ENCODE data around the gene ARHGEF28. TPM values are rescaled to one million over a fixed set of nuclear protein-coding genes. Genes with fewer than 3 reads are reported as not detected.

ARHGEF28 gene, protein sequence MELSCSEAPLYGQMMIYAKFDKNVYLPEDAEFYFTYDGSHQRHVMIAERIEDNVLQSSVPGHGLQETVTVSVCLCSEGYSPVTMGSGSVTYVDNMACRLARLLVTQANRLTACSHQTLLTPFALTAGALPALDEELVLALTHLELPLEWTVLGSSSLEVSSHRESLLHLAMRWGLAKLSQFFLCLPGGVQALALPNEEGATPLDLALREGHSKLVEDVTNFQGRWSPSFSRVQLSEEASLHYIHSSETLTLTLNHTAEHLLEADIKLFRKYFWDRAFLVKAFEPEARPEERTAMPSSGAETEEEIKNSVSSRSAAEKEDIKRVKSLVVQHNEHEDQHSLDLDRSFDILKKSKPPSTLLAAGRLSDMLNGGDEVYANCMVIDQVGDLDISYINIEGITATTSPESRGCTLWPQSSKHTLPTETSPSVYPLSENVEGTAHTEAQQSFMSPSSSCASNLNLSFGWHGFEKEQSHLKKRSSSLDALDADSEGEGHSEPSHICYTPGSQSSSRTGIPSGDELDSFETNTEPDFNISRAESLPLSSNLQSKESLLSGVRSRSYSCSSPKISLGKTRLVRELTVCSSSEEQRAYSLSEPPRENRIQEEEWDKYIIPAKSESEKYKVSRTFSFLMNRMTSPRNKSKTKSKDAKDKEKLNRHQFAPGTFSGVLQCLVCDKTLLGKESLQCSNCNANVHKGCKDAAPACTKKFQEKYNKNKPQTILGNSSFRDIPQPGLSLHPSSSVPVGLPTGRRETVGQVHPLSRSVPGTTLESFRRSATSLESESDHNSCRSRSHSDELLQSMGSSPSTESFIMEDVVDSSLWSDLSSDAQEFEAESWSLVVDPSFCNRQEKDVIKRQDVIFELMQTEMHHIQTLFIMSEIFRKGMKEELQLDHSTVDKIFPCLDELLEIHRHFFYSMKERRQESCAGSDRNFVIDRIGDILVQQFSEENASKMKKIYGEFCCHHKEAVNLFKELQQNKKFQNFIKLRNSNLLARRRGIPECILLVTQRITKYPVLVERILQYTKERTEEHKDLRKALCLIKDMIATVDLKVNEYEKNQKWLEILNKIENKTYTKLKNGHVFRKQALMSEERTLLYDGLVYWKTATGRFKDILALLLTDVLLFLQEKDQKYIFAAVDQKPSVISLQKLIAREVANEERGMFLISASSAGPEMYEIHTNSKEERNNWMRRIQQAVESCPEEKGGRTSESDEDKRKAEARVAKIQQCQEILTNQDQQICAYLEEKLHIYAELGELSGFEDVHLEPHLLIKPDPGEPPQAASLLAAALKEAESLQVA (N-terminal part only)
- 10 to 100 TPM; 13.7 to 55.9 (median 47.5) TPM for polyA plus RNA-seq (ENCODE audit: insufficient read length in 4 of 4)

- DNase-seq (ENCODE audit: low read depth in 4 of 4, low spot score in 3 of 4): peak in 2 of 4 donors; percentile 37 to 38
Observed at GRCh38 chr5:73625944-73626811, at the start of gene ARHGEF28. TSS of gene ARHGEF28 (plus strand) at chr5:73626196. CDS start at chr5:73684852, 58,656 bp downstream.

DNA sequence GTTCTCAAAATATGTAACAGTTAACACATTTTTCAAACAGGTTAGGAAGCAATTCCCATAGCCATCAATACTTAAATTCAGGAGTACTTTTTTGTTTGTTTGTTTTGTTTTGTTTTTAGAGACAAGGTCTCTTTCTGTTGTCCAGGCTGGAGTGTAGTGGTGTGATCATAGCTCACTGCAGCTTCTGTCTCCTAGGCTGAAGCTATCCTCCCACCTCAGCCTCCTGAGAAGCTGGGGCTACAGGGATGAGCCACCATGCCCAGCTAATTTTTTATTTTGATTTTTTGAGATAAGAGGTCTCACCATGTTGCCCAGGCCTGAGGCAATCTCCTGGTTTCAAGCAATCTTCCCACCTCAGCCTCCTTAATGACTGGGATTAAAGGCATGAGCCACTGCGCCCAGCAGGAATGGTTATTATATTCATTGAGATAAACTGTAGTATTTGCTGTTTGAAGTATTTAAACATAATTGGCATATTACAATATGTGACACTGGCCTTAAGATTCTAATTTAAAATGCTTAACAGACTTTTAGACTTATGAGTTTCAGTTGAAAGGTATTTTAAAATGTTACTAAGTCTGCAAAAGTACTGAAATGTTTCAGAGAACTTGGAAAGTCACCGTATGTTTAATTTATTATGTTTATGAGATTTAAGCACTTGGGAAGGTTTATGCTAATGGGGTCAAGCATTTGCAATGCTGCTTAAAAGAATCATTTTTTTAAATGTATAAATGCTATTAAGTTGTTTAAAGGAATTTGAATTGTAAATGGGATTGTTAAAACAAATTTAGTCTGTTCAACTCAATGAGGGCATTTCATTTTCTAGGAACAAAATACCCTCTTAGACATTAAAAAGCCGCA is 43.5 kb upstream of the ARHGEF28 start:
- DNase-seq (ENCODE audit: low read depth in 4 of 4, low spot score in 3 of 4): no peak

DNA sequence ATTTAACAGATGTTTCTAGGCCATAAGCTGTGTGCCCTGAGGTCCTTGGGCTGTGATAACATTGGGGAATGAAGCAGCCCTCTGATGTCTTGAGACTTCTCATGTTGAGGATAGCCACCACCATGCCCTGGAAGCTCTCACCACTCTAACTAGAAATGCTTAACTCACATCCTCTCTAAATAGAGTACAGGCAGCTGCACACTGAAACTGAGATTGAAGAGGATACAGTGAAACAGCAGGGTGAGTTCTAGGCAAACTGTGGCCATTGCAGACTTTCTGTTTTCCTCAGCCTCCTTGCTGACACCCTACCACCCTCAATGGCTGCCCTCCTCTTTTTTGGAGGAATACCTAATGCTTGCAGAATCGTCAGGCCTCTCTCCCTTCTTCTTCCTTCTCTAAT is 38.1 kb upstream of the ARHGEF28 start:
- DNase-seq (ENCODE audit: low read depth in 4 of 4, low spot score in 3 of 4): no peak

DNA sequence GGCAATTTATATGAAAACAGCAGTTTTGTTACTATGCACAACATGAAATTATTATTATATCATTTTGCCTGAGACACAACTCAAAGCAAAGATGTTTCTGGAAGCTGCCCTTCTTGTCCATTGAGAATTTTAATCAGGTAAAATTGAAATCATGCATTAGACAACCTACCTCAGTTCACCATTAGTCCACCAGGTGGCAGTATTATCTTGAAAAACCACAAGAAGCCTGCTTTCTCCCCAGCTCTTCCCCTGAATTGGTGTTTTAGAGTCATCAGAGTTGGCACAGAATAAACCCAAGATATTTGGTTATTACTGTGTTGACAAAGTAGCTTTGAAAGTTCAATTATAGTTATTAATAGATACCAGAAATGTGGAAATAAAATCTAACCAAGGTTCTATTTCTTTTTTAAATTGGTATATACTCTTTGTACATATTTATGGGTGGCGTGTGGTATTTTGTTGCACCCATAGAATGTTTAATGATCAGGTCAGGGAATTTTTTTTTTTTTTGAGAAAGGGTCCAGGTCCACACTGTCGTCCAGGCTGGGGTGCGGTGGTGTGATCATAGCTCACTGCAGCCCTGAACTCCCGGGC is 34.8 kb upstream of the ARHGEF28 start:
- peak; percentile 23 to 63 (median 60) for DNase-seq (ENCODE audit: low read depth in 4 of 4, low spot score in 3 of 4)

GRCh38 chr5:73591698-73592501 is 34.1 kb upstream of the ARHGEF28 start:
- no peak for DNase-seq (ENCODE audit: low read depth in 4 of 4, low spot score in 3 of 4)

DNA sequence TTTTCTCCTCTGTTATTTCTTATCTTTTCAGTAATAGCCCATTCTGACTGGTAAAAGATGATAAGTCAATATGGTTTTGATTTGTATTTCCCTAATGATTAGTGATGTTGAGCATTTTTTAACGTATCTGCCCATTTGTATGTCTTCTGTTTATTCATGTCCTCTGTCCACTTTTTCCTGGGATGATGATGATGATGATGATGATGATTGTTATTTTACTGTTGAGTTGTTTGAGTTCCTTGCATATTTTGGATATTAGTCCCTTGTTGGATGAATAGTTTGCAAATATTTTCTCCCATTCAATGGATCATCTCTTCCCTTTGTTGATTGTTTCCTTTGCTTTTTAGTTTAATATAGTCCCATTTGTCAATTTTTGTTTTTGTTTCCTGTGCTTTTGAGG is 33.4 kb upstream of the ARHGEF28 start:
- no peak for DNase-seq (ENCODE audit: low read depth in 4 of 4, low spot score in 3 of 4)

DNA sequence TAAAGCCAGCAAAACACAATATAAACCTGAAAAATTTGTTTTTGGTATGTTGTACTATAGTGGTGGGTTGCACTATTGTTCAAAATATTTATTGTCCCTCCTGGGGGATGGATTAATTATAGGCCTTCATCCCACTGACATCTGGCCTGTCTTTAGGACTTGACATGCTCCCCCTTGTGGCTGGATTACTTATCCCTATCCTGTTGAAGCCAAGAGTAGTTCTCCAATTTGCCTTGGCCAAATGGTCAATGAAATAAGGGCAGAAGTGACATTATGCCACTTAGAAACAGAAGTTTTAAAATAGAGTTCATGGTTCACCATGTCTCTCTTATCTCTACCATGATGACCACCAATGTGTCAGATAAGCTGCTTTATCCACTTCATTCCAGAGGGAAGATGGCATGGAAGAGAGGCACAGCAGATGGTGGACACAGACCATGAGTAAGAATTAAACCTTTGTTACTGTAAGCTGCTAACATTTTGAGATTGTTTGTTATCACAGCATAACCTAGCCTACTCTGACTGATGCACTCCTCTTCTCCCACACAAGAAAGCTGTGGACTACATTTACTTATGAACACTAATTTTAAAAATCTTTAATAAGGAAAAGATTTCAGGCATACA is 29.2 kb upstream of the ARHGEF28 start:
- no peak for DNase-seq (ENCODE audit: low read depth in 4 of 4, low spot score in 3 of 4)

GRCh38 chr5:73599380-73599779 is 26.6 kb upstream of the ARHGEF28 start:
- DNase-seq (ENCODE audit: low read depth in 4 of 4, low spot score in 3 of 4): no peak

DNA sequence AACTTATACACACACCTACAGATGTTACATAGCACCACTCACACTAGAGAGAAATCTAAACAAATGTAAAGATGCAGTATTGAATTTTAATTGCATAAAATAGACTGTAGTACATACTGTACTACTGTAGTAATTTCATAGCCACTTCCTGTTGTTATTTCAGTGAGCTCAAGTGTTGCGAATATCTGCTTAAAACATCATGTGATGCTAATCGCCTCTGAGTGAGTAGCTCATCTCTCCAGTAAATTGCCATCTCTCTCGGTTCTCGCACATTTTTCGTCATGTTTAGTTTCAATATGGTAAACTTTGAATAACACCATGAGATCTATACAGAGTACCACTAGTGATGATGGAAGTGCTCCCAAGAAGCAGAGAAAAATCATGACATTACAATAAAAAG is 22.0 kb upstream of the ARHGEF28 start:
- DNase-seq (ENCODE audit: low read depth in 4 of 4, low spot score in 3 of 4): no peak

GRCh38 chr5:73605223-73606087 is 20.5 kb upstream of the ARHGEF28 start:
- no peak for DNase-seq (ENCODE audit: low read depth in 4 of 4, low spot score in 3 of 4)

DNA sequence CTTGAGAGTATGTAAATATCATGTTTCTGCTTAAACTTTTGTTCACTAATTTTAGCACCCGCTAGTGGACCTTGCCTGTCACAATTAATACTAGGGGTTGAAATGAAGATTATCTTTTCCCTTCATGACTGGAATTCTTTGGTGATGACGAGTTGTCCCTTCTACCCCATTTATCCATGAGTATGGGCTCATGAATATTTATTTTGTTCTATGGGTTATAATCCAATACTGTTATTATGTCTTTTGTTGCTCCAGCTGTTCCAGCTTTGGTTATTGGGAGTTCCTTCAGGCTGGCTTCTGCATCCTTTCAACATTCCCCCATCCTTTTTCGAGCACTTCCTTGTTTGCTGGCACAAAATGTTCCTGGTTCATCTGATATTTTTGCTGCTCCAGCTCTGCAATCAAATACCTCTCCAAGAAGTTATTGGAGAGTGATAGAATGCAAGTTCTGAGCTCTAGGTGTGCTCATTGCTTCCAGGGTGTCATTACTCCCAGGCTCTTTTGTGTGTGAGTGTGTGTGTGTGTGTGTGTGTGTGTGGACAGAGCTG is 19.7 kb upstream of the ARHGEF28 start:
- DNase-seq (ENCODE audit: low read depth in 4 of 4, low spot score in 3 of 4): no peak

DNA sequence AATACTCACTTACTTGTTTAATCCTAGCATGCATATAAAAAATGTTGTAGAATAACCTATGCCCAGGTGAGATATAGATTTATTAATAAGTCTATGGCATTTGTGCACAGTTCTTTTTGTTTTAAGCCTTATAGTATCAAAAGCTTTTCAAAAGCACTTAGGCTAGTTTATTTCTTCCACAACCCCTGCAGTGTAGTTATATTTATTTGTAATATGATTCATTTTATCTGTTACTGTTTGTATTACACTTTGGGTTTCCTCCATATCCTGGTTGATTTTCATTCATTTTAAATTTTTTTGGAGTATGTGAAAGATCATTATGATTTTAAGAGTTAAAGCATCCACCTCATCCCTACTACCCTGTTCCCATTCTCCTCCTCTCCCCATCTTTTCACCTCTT is 18.8 kb upstream of the ARHGEF28 start:
- no peak for DNase-seq (ENCODE audit: low read depth in 4 of 4, low spot score in 3 of 4)

- DNase-seq (ENCODE audit: low read depth in 4 of 4, low spot score in 3 of 4): no peak
Observed at GRCh38 chr5:73612799-73613198, 13.2 kb upstream of the ARHGEF28 start.

DNA sequence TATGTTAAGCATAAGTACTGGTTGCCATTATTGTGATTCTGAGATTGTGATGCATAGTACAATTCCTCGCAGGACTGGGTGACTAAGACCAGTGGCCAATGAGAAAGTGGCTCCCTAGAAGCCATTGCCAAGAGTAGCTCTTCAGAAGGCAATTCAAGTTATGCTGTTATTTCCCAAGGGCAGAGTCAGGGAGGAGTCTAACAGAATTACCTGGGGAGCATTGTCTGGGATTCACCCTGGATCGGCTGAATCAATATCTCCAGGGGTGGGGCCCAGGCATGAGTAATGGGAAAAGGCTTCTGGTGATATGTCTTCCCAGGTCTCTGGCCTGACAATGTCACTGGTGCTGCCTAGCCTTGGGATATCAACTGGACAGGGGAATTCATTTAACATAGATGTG is 10.9 kb upstream of the ARHGEF28 start:
- no peak for DNase-seq (ENCODE audit: low read depth in 4 of 4, low spot score in 3 of 4)

DNA sequence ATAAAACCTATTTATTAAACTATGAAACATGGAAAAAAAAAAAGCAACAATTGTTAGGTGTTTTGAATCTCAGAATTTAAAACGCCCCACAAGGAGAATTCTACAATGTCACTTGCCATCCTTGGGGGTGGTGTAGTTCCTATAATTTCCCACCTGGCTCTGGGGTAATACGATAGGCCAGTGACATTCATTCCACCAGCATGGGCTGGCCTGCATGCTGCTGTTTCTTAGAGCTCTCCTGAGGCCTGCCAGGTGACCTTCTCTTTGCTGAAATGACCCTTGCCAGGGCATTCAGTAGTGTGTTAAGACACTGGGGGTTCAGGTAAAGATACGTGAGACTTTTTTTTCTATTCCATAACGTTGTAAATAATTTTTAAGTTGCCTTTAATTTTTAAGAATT is 10.0 kb upstream of the ARHGEF28 start:
- DNase-seq (ENCODE audit: low read depth in 4 of 4, low spot score in 3 of 4): no peak

Measured in left renal pelvis (tissue), 4 donors.